Middle frontal gyrus (tissue), 1 donor: ENCODE data around the gene RABGAP1L.
"Not testable (repeated sequence)": the region's sequence is repeated elsewhere in the genome, so short reads cannot be mapped to it uniquely, and the experiment has no call there.

ENCODE experiments used
- DNase-seq: peaks from one replicate; pipeline ENCODE4 v3.0.0-alpha.2; 2015; ENCODE audit warnings: low spot score; ENCODE audit errors: extremely low spot score

RABGAP1L gene

GRCh38 chr1:174428033-174428432 is 268.7 kb downstream of the RABGAP1L start:
- no peak for DNase-seq

- no peak for DNase-seq
These were observed 269.4 kb downstream of the RABGAP1L start for GRCh38 chr1:174428739-174429138.

GRCh38 chr1:174433451-174433850 is 274.1 kb downstream of the RABGAP1L start:
- DNase-seq = peak; percentile 17

GRCh38 chr1:174445351-174445750 is 286.0 kb downstream of the RABGAP1L start:
- DNase-seq = no peak

GRCh38 chr1:174445817-174446216 is 286.5 kb downstream of the RABGAP1L start:
- DNase-seq = no peak

- no peak for DNase-seq
These were observed 288.7 kb downstream of the RABGAP1L start, which contains the start of gene GPR52 for GRCh38 chr1:174447866-174448530. Gene GPR52, plus strand, starts transcription at chr1:174447964. Its CDS starts 148 bp downstream, at chr1:174448112.

GRCh38 chr1:174448531-174448883 is 289.2 kb downstream of the RABGAP1L start:
- DNase-seq = no peak

GRCh38 chr1:174448974-174449373 is 289.7 kb downstream of the RABGAP1L start:
- no peak for DNase-seq

- no peak for DNase-seq
These were observed 292.1 kb downstream of the RABGAP1L start for GRCh38 chr1:174451408-174451807.

GRCh38 chr1:174465855-174466254 is 306.5 kb downstream of the RABGAP1L start:
- no peak for DNase-seq

- no peak for DNase-seq
These were observed 307.3 kb downstream of the RABGAP1L start for GRCh38 chr1:174466607-174467006.

GRCh38 chr1:174469052-174469451 is 309.7 kb downstream of the RABGAP1L start:
- DNase-seq = no peak

- DNase-seq = no peak
These were observed 310.4 kb downstream of the RABGAP1L start for GRCh38 chr1:174469687-174470086.

GRCh38 chr1:174479281-174479680 is 320.0 kb downstream of the RABGAP1L start:
- DNase-seq = no peak

GRCh38 chr1:174480324-174480723 is 321.0 kb downstream of the RABGAP1L start:
- no peak for DNase-seq

GRCh38 chr1:174491606-174492005 is 332.3 kb downstream of the RABGAP1L start:
- no peak for DNase-seq

- no peak for DNase-seq
These were observed 338.2 kb downstream of the RABGAP1L start for GRCh38 chr1:174497478-174497877.

- not testable (repeated sequence) for DNase-seq
These were observed 357.4 kb downstream of the RABGAP1L start for GRCh38 chr1:174516755-174517154.

GRCh38 chr1:174519844-174520243 is 360.5 kb downstream of the RABGAP1L start:
- DNase-seq = peak; percentile 61

- DNase-seq = no peak
These were observed 372.4 kb downstream of the RABGAP1L start for GRCh38 chr1:174531751-174532150.

- no peak for DNase-seq
These were observed 375.5 kb downstream of the RABGAP1L start for GRCh38 chr1:174534789-174535188.

GRCh38 chr1:174535207-174535606 is 375.9 kb downstream of the RABGAP1L start:
- no peak for DNase-seq

GRCh38 chr1:174543421-174543820 is 384.1 kb downstream of the RABGAP1L start:
- DNase-seq = not testable (repeated sequence)

GRCh38 chr1:174550296-174550695 is 391.0 kb downstream of the RABGAP1L start:
- no peak for DNase-seq
